Ishikawa (cell line): Measurements from ENCODE around the gene FAM3A.

Source experiments
- CEBPB ChIP-seq: IDR thresholded peaks from 2 replicates; pipeline ENCODE4 v1.6.1; 2012
- CREB1 ChIP-seq: IDR thresholded peaks from 2 replicates; pipeline ENCODE4 v1.6.1; 2012; ENCODE audit warnings: low read depth
- EGR1 ChIP-seq: IDR thresholded peaks from 2 replicates; pipeline ENCODE4 v1.6.1; 2012
- EP300 ChIP-seq: IDR thresholded peaks from 2 replicates; pipeline ENCODE4 v1.6.1; 2012; ENCODE audit warnings: borderline replicate concordance
- FOXM1 ChIP-seq: IDR thresholded peaks from 2 replicates; pipeline ENCODE4 v1.6.1; 2012; ENCODE audit warnings: low read depth, borderline replicate concordance
- NFIC ChIP-seq: IDR thresholded peaks from 2 replicates; pipeline ENCODE4 v1.6.1; 2012
- RAD21 ChIP-seq: IDR thresholded peaks from 2 replicates; pipeline ENCODE4 v1.6.1; 2012; ENCODE audit warnings: low read depth
- REST ChIP-seq: IDR thresholded peaks from 2 replicates; pipeline ENCODE4 v1.6.1; 2012; ENCODE audit warnings: low read depth, mild to moderate bottlenecking
- TAF1 ChIP-seq: IDR thresholded peaks from 2 replicates; pipeline ENCODE4 v1.6.1; 2012; ENCODE audit warnings: low read depth, mild to moderate bottlenecking
- TCF12 ChIP-seq: IDR thresholded peaks from 2 replicates; pipeline ENCODE4 v1.6.1; 2012; ENCODE audit warnings: low read depth
- TEAD4 ChIP-seq: IDR thresholded peaks from 2 replicates; pipeline ENCODE4 v1.6.1; 2012
- USF1 ChIP-seq: IDR thresholded peaks from 2 replicates; pipeline ENCODE4 v1.6.1; 2012
- YY1 ChIP-seq: IDR thresholded peaks from 2 replicates; pipeline ENCODE4 v1.6.1; 2012; ENCODE audit warnings: low read depth
- ZBTB7A ChIP-seq: IDR thresholded peaks from 2 replicates; pipeline ENCODE4 v1.6.1; 2012; ENCODE audit warnings: low read depth
- TF ChIP-seq, protein P1 (sequence below): IDR thresholded peaks from 2 replicates; pipeline ENCODE4 v1.6.1; 2012

Gene FAM3A

GRCh38 chrX:154511761-154512160, 4.3 kb downstream of the FAM3A start:
- TF ChIP-seq TAF1 = no peak
- no peak for TF ChIP-seq EP300
- no peak for TF ChIP-seq TCF12
- TF ChIP-seq NFIC = no peak
- TF ChIP-seq USF1 = no peak
- no peak for TF ChIP-seq CREB1
- TF ChIP-seq, protein P1, sequence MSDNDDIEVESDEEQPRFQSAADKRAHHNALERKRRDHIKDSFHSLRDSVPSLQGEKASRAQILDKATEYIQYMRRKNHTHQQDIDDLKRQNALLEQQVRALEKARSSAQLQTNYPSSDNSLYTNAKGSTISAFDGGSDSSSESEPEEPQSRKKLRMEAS = no peak
- no peak for TF ChIP-seq YY1
- no peak for TF ChIP-seq TEAD4

DNA sequence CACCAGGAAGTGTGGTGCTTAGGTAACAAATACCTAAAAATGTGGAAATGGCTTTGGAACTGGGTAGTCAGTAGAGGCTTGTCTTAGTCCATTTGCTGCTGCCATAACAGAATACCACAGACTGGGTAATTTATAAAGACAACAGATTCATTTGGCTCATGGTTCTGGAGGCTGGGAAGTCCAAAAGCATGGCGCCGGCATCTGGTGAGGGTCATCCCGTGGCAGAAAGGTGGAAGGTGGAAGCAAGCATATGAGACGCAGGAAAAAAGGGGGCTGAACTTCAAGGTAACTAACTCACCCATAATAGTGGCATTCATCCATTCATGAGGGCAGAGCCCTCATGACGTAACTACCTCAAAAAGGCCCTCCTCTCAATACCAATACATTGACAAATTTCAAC, 6.6 kb downstream of the FAM3A start:
- TF ChIP-seq EP300 (no peak), USF1 (no peak), FOXM1 (no peak)
- TF ChIP-seq, protein P1 = no peak

DNA sequence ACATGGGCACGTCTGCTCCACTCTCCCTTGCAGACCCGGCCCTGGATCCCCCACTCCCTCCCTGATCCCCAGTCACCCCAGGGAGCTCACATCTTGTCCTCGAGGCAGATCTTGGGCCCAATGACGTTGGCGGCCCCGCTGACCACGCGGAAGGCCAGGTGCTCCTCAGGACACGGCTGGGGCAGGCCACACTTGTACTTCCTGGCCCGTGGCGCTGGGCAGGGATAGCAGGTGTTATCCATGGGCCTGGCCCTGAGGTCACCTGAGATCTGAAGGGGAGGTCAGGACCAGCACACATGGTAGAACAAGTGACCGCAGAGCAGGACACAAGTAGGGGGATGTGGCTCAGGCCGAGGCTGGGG, 7.7 kb downstream of the FAM3A start:
- TF ChIP-seq NFIC = no peak
- TF ChIP-seq CEBPB = no peak
- TF ChIP-seq EP300 = no peak
- no peak for TF ChIP-seq FOXM1
- no peak for TF ChIP-seq YY1
- TF ChIP-seq, protein P1 = no peak
- no peak for TF ChIP-seq USF1
- TF ChIP-seq CREB1 = no peak
- no peak for TF ChIP-seq TAF1
- no peak for TF ChIP-seq RAD21
- TF ChIP-seq REST = no peak
- no peak for TF ChIP-seq EGR1
- TF ChIP-seq TEAD4 = no peak
- no peak for TF ChIP-seq TCF12
- TF ChIP-seq ZBTB7A = no peak

- no peak for TF ChIP-seq CREB1
- no peak for TF ChIP-seq EP300
- no peak for TF ChIP-seq TEAD4
- TF ChIP-seq, protein P1 = no peak
- TF ChIP-seq NFIC = no peak
- TF ChIP-seq REST = no peak
- no peak for TF ChIP-seq FOXM1
- no peak for TF ChIP-seq TCF12
- no peak for TF ChIP-seq EGR1
- TF ChIP-seq ZBTB7A = no peak
- no peak for TF ChIP-seq YY1
- no peak for TF ChIP-seq TAF1
- TF ChIP-seq USF1 = no peak
- no peak for TF ChIP-seq RAD21
- no peak for TF ChIP-seq CEBPB
Measured at GRCh38 chrX:154507673-154508383, 8.2 kb downstream of the FAM3A start.
